ENCODE results near the gene ZXDC.

The ZXDC gene

GRCh38 chr3:126512026-126512425 lies 36.3 kb upstream of the ZXDC start:
- DNase-seq, result no peak

DNA sequence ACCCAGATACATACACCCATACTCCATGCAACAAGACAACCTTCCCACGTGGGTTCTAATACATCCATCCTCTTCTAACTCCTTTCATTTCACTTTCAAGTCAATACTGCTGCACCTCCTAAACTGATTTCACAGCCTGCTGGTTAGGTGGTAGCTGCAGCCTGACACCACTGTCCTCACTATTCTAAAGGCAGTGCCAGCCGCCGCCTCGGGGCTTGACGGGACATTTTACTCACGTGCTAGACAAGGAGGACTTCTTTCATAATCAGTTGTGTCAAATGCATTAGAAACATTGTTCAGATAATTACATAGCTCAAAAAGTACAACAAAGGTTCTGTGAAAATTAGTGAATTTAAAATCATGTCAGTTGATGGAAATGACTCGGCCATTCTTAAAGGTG lies 35.6 kb upstream of the ZXDC start:
- no peak for DNase-seq

DNA sequence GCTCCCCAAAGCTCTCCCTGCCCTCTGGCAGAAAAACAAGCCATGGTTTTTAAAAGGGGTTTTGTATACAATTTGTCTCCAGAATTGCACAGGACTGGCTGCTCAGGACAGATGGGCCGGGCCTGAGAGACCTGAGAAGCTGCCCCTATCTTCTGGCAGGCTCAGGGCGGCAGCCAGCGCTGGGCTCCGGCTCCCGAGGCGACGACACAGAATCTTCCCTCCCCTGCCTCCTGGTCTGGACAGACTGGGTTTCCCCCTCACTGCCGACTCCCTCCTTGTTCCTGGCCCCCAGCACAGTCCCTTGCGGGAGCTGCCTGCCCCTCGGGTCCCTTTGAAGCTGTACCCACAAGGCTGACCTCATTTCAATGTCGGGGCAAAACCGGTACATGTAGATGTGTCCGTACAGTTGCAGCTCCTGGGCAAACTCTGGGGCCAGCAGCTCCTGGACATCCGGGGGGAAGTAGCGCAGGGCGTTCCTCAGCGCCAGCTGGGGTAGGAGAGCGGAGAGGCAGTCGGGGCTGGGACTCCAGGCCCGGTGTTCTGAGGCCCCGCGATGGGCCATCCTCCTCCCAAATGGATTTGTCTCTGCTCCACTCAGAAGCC lies 34.7 kb upstream of the ZXDC start:
- DNase-seq, result no peak

- no peak for DNase-seq
Measured at GRCh38 chr3:126509597-126510307, 34.1 kb upstream of the ZXDC start.

- peak; percentile 64 for DNase-seq
Measured at GRCh38 chr3:126508564-126508964, 32.9 kb upstream of the ZXDC start.

GRCh38 chr3:126507886-126508285 lies 32.2 kb upstream of the ZXDC start:
- no peak for DNase-seq

- DNase-seq, result no peak
Measured at GRCh38 chr3:126503701-126504100, 28.0 kb upstream of the ZXDC start.

- DNase-seq, result no peak
Measured at GRCh38 chr3:126502656-126503055, 27.0 kb upstream of the ZXDC start.

- no peak for DNase-seq
Measured at GRCh38 chr3:126501736-126502135, 26.0 kb upstream of the ZXDC start.

- no peak for DNase-seq
Measured at GRCh38 chr3:126501054-126501453, 25.4 kb upstream of the ZXDC start.

DNA sequence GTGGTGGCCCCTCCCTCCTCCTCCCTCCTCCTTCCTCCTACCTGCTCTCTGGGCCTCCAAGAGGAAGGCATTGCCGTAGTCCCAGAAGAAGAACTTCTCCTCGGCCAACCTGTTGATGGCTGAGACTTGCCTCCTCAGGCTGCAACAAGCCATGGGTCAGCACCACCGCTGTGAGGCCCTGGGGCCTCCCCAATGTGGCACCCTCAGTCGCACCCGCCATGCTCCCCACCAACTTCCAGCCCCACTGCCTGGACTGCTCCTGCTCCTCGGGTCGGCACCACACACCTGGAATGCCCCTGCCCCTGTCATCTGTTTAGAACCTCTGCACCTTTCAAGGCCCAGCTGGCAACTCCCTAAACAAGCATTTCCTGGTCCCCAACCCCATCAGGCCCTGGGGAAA lies 24.3 kb upstream of the ZXDC start:
- no peak for DNase-seq

DNA sequence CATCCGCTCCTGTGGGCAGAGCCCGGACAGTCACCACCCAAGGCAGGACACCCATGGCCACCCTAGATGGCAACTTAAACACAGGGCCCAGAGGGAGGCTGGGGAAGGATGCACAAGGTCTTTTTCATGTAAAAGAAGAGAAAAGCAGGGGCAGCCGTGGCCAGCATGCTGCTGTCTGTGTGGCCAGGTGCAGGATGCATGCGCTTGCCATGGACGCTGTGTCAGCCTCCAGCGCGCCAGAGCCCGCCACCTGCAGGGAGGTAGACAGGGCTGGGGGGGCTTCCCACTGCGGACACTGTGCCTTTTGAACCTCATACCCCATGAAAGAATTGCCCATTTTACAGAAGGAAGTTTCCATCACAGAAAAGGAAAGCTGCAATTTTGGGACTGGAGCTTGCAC lies 23.7 kb upstream of the ZXDC start:
- no peak for DNase-seq

DNA sequence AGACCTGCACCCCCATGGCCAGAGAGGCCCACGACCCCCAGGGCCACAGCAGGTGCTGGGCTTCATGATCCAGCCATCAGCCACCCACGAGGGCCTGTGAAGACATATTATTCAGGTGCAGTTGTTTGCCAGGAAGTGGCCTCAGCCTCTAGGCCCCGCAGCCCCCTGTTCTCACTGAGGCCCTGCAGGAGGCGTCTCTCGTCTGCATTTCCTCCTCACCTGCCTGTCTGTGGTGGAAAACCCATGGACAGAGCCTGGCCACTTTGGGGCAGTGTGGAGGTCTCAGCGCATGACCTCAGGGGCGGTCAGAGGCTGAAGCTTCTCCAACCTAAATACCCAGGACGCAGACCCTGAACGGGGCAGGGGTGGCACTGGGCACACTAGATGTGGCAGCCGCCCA lies 23.2 kb upstream of the ZXDC start:
- DNase-seq, result no peak

GRCh38 chr3:126498461-126498860 lies 22.8 kb upstream of the ZXDC start:
- DNase-seq, result no peak

DNA sequence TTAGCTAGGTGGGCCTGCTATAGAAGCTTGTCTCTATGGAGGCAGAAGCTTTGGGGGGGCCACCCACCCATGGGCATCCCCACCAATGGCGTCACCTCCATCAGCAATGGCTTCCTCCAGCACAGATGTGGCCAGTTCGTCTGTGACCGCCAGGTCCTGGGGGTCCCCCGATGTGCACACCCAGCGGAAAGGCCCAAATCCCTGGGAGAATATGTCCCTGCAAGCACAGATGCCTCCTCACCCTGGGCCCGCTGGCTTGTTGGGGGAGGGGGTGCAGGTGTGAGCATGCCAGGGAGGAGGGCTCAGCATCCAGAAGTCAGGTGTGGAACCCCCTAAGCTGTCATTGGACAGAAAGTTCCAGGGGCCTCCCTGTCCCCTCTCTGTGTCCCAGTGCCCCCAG lies 22.3 kb upstream of the ZXDC start:
- DNase-seq, result no peak

DNA sequence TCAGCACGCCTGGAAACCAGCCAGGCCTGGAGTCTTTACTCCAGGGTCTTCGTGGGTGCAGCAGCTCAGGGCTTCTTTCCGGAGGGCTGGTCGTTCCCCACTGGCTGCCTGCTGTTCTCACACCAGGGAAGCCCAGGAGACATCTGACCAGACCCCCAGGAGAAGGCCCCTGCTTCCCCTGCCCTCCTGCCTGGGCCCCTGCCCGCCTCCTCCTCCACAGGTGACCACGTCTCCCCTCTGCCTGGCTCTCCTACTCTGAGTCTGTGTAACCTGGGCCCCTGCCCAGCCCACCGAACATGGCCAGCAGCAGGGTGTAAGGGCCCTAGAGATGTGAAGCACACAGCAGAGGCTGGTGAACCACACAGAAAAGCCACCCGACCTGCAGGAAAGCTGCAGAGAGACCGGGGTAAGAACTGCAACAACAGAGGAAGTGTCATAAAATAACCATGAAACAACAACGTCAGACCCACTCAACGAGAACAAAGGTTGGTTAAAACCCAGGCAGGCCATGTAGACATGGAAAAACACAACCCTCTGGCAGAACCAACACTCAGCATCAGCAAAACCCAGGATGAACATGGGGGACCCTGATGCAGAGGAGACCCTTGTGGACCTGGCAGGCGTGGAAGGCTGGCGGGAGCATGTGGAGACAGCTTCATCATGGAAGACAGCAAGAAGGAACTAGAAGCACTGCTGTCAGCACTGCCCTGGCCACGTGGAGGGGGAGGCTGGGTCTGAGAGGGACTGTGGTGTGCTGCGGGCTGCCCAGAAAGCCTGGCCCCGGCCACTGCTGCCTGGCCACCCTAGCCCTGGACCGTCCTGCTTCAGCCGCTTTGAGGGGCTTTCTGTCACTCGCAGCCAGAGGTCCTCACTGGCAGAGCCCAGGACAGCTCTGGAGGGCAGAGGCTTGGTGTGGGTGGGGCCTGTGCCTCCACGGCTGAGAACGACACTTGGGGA lies 21.5 kb upstream of the ZXDC start:
- no peak for DNase-seq

DNA sequence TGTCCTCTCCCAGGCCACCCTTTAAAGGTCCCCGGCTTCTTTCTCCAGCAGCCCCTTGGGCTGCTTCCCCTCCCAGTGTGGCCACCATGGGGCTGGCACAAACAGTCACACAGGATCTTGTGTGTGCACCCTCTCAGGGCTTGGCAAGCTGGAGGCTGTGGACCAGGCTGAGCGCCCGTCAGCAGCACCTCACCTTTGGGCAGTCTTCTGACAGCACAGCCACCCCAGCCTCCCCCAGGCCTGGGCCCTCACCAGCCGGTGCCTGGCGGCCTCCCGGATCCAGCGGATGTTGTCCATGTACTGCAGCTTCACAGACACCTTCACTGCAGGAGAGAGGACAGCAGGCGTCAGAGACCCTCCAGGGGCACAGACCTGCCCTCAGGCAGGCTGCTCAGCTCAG lies 20.1 kb upstream of the ZXDC start:
- DNase-seq, result no peak

- DNase-seq, result no peak
Measured at GRCh38 chr3:126494970-126495230, 19.2 kb upstream of the ZXDC start.

DNA sequence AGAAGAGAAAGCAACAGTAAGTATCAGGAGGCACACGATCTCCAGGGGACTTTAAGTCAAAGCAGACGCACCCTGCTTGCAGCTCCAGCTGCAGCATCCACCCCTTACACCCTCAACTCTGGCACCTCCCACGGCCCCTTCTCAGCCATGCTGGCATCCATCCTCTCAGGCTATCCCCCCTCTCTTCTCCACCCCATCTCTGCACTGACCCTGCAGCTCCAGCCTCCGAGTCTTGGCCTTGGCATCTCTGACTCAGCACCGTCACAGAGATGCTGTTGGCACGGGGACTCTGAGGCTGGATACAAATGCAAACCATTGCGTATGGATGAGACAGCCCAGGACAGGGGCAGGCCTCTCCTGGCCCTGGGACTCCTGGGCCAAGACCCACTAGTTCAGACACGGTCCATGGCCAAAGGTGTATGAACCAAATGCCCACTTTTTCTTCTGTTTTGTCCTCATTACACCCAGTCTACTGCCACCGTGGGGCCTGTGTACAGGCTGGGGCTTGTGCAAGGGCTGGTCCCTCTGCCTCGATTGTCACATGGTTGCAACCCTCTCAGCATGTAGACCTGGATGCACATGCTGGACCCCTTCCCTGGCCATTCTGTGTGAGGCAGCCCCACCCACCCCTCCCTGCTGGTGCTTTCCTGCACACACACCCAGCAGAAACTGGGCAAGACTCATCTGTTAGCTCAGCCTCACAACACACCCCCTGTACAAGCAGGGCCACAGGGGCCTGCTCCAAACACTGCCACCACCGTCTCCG lies 18.7 kb upstream of the ZXDC start:
- no peak for DNase-seq

GRCh38 chr3:126493739-126494138 lies 18.0 kb upstream of the ZXDC start:
- DNase-seq, result no peak

- no peak for DNase-seq
Measured at GRCh38 chr3:126493051-126493450, 17.4 kb upstream of the ZXDC start.

- DNase-seq, result no peak
Measured at GRCh38 chr3:126491221-126492013, 15.7 kb upstream of the ZXDC start.
